ENCODE data around the gene OCIAD1. TPM values are rescaled to one million over a fixed set of nuclear protein-coding genes. Genes with fewer than 3 reads are reported as not detected.

Gene OCIAD1
- total and polyA plus RNA-seq, 4 donors = 52.4 to 114 (median 82.6) TPM

DNA sequence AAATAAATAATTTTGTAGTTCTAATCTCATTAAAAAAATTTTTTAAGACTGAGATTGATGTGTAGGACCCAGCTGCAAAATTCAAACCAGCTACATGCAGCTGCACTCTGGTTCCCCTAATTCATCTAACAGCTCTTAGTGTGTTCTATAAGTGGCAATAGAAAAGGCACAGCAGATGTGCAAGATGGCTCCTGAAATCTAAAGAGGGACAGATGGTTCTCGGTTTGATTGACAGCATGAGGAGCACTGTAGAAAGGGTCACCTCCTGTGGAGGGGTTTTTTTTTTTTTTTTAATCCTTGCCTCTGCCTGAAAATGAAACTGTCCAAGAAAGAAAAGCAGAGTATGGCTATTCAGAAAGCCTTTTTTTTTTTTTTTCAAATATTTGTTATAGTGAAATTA lies 16.9 kb upstream of the OCIAD1 start:
- no peak overlapping the region for H3K27ac ChIP-seq (ENCODE audit: low read depth in 1 of 2, low read length in 2 of 2)
- no peaks in the 10 kb centered on the region for H3K9me3 ChIP-seq (ENCODE audit: control insufficient read depth in 4 of 4, low read length in 3 of 4)
- no peaks in the 10 kb centered on the region for H3K36me3 ChIP-seq (ENCODE audit: control insufficient read depth in 4 of 4, insufficient read depth in 3 of 4, low read depth in 1 of 4, low read length in 3 of 4)
- no peak overlapping the region for H3K4me3 ChIP-seq (ENCODE audit: low read depth in 1 of 3, low read length in 3 of 3)
- DNase-seq (ENCODE audit: low spot score) = no peak
- no peak overlapping the region for H3K9ac ChIP-seq (ENCODE audit: low read depth in 1 of 2, low read length in 2 of 2)
- WGBS = 89% methylated on average over 1 of the region's 1 CpG
- no peaks in the 10 kb centered on the region for H3K27me3 ChIP-seq (ENCODE audit: control insufficient read depth in 4 of 4, insufficient read depth in 4 of 4, low read length in 3 of 4)
- no peaks in the 10 kb centered on the region for H3K4me1 ChIP-seq (ENCODE audit: control insufficient read depth in 4 of 4, insufficient read depth in 4 of 4, low read length in 3 of 4)
- TF ChIP-seq, protein P1, sequence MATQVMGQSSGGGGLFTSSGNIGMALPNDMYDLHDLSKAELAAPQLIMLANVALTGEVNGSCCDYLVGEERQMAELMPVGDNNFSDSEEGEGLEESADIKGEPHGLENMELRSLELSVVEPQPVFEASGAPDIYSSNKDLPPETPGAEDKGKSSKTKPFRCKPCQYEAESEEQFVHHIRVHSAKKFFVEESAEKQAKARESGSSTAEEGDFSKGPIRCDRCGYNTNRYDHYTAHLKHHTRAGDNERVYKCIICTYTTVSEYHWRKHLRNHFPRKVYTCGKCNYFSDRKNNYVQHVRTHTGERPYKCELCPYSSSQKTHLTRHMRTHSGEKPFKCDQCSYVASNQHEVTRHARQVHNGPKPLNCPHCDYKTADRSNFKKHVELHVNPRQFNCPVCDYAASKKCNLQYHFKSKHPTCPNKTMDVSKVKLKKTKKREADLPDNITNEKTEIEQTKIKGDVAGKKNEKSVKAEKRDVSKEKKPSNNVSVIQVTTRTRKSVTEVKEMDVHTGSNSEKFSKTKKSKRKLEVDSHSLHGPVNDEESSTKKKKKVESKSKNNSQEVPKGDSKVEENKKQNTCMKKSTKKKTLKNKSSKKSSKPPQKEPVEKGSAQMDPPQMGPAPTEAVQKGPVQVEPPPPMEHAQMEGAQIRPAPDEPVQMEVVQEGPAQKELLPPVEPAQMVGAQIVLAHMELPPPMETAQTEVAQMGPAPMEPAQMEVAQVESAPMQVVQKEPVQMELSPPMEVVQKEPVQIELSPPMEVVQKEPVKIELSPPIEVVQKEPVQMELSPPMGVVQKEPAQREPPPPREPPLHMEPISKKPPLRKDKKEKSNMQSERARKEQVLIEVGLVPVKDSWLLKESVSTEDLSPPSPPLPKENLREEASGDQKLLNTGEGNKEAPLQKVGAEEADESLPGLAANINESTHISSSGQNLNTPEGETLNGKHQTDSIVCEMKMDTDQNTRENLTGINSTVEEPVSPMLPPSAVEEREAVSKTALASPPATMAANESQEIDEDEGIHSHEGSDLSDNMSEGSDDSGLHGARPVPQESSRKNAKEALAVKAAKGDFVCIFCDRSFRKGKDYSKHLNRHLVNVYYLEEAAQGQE (IDR thresholded peaks at IDR 0.05) = no peak
- TF ChIP-seq RAD21 (IDR thresholded peaks at IDR 0.05) (no peak), FOXA1 (IDR thresholded peaks at IDR 0.05) (no peak), RXRA (IDR thresholded peaks at IDR 0.05) (no peak), HNF4A (conservative IDR thresholded peaks at IDR 0.05) (no peak), NR2F2 (IDR thresholded peaks at IDR 0.05) (no peak), GABPA (IDR thresholded peaks at IDR 0.05 in 1 of 2, conservative IDR thresholded peaks at IDR 0.05 in 1 of 2) (no peak), EGR1 (IDR thresholded peaks at IDR 0.05; ENCODE audit: low read depth in 2 of 2) (no peak)
- TF ChIP-seq, protein P2, sequence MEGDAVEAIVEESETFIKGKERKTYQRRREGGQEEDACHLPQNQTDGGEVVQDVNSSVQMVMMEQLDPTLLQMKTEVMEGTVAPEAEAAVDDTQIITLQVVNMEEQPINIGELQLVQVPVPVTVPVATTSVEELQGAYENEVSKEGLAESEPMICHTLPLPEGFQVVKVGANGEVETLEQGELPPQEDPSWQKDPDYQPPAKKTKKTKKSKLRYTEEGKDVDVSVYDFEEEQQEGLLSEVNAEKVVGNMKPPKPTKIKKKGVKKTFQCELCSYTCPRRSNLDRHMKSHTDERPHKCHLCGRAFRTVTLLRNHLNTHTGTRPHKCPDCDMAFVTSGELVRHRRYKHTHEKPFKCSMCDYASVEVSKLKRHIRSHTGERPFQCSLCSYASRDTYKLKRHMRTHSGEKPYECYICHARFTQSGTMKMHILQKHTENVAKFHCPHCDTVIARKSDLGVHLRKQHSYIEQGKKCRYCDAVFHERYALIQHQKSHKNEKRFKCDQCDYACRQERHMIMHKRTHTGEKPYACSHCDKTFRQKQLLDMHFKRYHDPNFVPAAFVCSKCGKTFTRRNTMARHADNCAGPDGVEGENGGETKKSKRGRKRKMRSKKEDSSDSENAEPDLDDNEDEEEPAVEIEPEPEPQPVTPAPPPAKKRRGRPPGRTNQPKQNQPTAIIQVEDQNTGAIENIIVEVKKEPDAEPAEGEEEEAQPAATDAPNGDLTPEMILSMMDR (IDR thresholded peaks at IDR 0.05; ENCODE audit: low read depth, low read length, missing input control) = no peak
- TF ChIP-seq, protein P3, sequence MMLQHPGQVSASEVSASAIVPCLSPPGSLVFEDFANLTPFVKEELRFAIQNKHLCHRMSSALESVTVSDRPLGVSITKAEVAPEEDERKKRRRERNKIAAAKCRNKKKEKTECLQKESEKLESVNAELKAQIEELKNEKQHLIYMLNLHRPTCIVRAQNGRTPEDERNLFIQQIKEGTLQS (IDR thresholded peaks at IDR 0.05) = no peak
- TF ChIP-seq, protein P4, sequence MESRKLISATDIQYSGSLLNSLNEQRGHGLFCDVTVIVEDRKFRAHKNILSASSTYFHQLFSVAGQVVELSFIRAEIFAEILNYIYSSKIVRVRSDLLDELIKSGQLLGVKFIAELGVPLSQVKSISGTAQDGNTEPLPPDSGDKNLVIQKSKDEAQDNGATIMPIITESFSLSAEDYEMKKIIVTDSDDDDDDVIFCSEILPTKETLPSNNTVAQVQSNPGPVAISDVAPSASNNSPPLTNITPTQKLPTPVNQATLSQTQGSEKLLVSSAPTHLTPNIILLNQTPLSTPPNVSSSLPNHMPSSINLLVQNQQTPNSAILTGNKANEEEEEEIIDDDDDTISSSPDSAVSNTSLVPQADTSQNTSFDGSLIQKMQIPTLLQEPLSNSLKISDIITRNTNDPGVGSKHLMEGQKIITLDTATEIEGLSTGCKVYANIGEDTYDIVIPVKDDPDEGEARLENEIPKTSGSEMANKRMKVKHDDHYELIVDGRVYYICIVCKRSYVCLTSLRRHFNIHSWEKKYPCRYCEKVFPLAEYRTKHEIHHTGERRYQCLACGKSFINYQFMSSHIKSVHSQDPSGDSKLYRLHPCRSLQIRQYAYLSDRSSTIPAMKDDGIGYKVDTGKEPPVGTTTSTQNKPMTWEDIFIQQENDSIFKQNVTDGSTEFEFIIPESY (IDR thresholded peaks at IDR 0.05) = no peak
- TF ChIP-seq, protein P5, sequence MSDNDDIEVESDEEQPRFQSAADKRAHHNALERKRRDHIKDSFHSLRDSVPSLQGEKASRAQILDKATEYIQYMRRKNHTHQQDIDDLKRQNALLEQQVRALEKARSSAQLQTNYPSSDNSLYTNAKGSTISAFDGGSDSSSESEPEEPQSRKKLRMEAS (IDR thresholded peaks at IDR 0.05) = no peak

DNA sequence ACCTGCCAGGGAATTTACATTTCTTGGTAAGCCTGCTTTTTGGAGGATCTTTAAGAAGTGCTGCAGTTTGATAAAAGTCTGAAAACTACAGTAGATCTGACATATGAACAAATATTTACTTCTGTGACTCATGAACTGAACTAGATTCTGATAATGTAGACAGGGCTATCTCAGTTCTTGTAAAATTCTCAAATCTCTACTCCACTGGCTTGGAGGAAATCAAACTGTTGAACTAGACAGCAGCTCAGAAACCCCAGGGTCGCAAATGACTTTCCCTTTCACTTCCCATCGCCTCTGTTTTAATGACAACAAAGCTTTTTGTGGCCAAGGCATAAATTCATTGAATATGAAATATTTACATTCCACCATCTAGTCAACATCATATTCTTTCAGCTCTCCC lies 15.4 kb upstream of the OCIAD1 start:
- H3K27ac ChIP-seq (ENCODE audit: low read depth in 1 of 2, low read length in 2 of 2) = no peak overlapping the region
- no peaks in the 10 kb centered on the region for H3K27me3 ChIP-seq (ENCODE audit: control insufficient read depth in 4 of 4, insufficient read depth in 4 of 4, low read length in 3 of 4)
- no peaks in the 10 kb centered on the region for H3K9me3 ChIP-seq (ENCODE audit: control insufficient read depth in 4 of 4, low read length in 3 of 4)
- H3K36me3 ChIP-seq (ENCODE audit: control insufficient read depth in 4 of 4, insufficient read depth in 3 of 4, low read depth in 1 of 4, low read length in 3 of 4) = no peaks in the 10 kb centered on the region
- no peak overlapping the region for H3K4me3 ChIP-seq (ENCODE audit: low read depth in 1 of 3, low read length in 3 of 3)
- DNase-seq (ENCODE audit: low spot score) = no peak
- WGBS = 58% methylated on average over 2 of the region's 2 CpGs
- no peak overlapping the region for H3K9ac ChIP-seq (ENCODE audit: low read depth in 1 of 2, low read length in 2 of 2)
- H3K4me1 ChIP-seq (ENCODE audit: control insufficient read depth in 4 of 4, insufficient read depth in 4 of 4, low read length in 3 of 4) = no peaks in the 10 kb centered on the region
- no peak for TF ChIP-seq TAF1 (conservative IDR thresholded peaks at IDR 0.05)
- TF ChIP-seq, protein P3 (IDR thresholded peaks at IDR 0.05) = no peak
- TF ChIP-seq, protein P4 (IDR thresholded peaks at IDR 0.05) = no peak
- TF ChIP-seq SP1 (IDR thresholded peaks at IDR 0.05) = no peak
- no peak for TF ChIP-seq EGR1 (IDR thresholded peaks at IDR 0.05; ENCODE audit: low read depth in 2 of 2)
- no peak for TF ChIP-seq YY1 (IDR thresholded peaks at IDR 0.05)
- TF ChIP-seq FOXA1 (IDR thresholded peaks at IDR 0.05) = no peak
- TF ChIP-seq, protein P1 (IDR thresholded peaks at IDR 0.05) = no peak

All from liver (tissue), 9 donors.